ENCODE results near the gene CLDN19.

GRCh38 chr1:42734201-42735035 is 5.6 kb downstream of the CLDN19 start:
- TF ChIP-seq POLR3A (IDR thresholded peaks at IDR 0.05; ENCODE audit: borderline replicate concordance, extremely low read depth, insufficient read depth, insufficient read length) (no peak), ZSCAN29 (IDR thresholded peaks at IDR 0.05) (no peak), POLR2A (conservative IDR thresholded peaks at IDR 0.05) (no peak), POLR2AphosphoS5 (IDR thresholded peaks at IDR 0.05; ENCODE audit: control insufficient read depth, insufficient read depth, low read depth, low read length) (no peak), ZNF511 (CRISPR knock-in tag; IDR thresholded peaks at IDR 0.05) (no peak), POLR3G (IDR thresholded peaks at IDR 0.05; ENCODE audit: extremely low read depth, insufficient read length, insufficient replicate concordance) (no peak)
